IMR-90 (cell line): Measurements from ENCODE around the gene CDK17. TPM values are rescaled to one million over a fixed set of nuclear protein-coding genes. Genes with fewer than 3 reads are reported as not detected.

ENCODE experiments used
- ATAC-seq: fragments of 200-7000 bp; cut with Tn5 transposase; 2 replicates; pipeline ENCODE4 v1.9.1; 2020; ENCODE audit warnings: low read depth, mild to moderate bottlenecking, moderate library complexity
- BruUV-seq: library from RNA; stranded (reverse); fragments of 400-500 nt; replicated peaks from 2 replicates; lab custom pipeline; 2021; lab: Mats Ljungman, UMichigan
- CTCF ChIA-PET: fragments of 300-600 bp; formaldehyde crosslinking; extraction: SDS; loops from one replicate; lab custom pipeline; 2021; ENCODE audit warnings: antibody characterized with exemption; lab: Yijun Ruan, JAX
- POLR2A ChIA-PET: fragments of 300-600 bp; sonication (Branson Sonifier 250); formaldehyde crosslinking; loops from one replicate; lab custom pipeline; 2022; ENCODE audit warnings: antibody characterized with exemption; ENCODE audit not compliant: unreplicated experiment; lab: Charles Lee
- DNase-seq: peaks from one replicate; pipeline ENCODE4 v3.0.0; 2013
- H2AFZ ChIP-seq: replicated peaks from 2 replicates; pipeline ENCODE3; 2013; ENCODE audit warnings: low read length, mild to moderate bottlenecking; ENCODE audit not compliant: poor library complexity
- H2AK5ac ChIP-seq: 2 replicates; pipeline ENCODE4 v1.6.1; 2013; ENCODE audit warnings: low read depth, low read length, inconsistent platforms
- H2AK9ac ChIP-seq: replicated peaks from 2 replicates; pipeline ENCODE3; 2013; ENCODE audit warnings: mild to moderate bottlenecking, low read depth, low read length, moderate library complexity; ENCODE audit not compliant: poor library complexity
- H2BK120ac ChIP-seq: 2 replicates; pipeline ENCODE4 v1.6.1; 2013; ENCODE audit warnings: low read depth, low read length, inconsistent platforms
- H2BK15ac ChIP-seq: 3 replicates; pipeline ENCODE4 v1.6.1; 2013; ENCODE audit warnings: low read depth, low read length, inconsistent platforms
- H2BK20ac ChIP-seq: 2 replicates; pipeline ENCODE4 v1.6.1; 2013; ENCODE audit warnings: low read depth, mild to moderate bottlenecking, inconsistent platforms, low read length, moderate library complexity
- H2BK5ac ChIP-seq: 2 replicates; pipeline ENCODE4 v1.6.1; 2013; ENCODE audit warnings: mild to moderate bottlenecking, low read depth, low read length, inconsistent platforms; ENCODE audit not compliant: poor library complexity, severe bottlenecking
- H3K14ac ChIP-seq: replicated peaks from 2 replicates; pipeline ENCODE4 v1.6.1; 2013; ENCODE audit warnings: low read depth, low read length, inconsistent platforms
- H3K18ac ChIP-seq: 2 replicates; pipeline ENCODE4 v1.6.1; 2013; ENCODE audit warnings: low read depth, low read length, control low read depth
- H3K23ac ChIP-seq: 2 replicates; pipeline ENCODE4 v1.6.1; 2013; ENCODE audit warnings: low read depth, low read length, inconsistent platforms
- H3K27ac ChIP-seq: 2 replicates; pipeline ENCODE4 v1.5.1; 2013; ENCODE audit warnings: mild to moderate bottlenecking, control low read depth, low read length; ENCODE audit not compliant: insufficient read depth
- H3K27me3 ChIP-seq: 2 replicates; pipeline ENCODE4 v1.6.1; 2013; ENCODE audit warnings: low read length; ENCODE audit not compliant: control insufficient read depth, insufficient read depth
- H3K36me3 ChIP-seq: 2 replicates; pipeline ENCODE4 v1.6.1; 2013; ENCODE audit warnings: low read length, mixed read lengths; ENCODE audit not compliant: control insufficient read depth, insufficient read depth
- H3K4ac ChIP-seq: 2 replicates; pipeline ENCODE4 v1.6.1; 2013; ENCODE audit warnings: low read depth, low read length, inconsistent platforms
- H3K4me1 ChIP-seq: 2 replicates; pipeline ENCODE4 v1.6.1; 2013; ENCODE audit warnings: low read length, mixed read lengths; ENCODE audit not compliant: control insufficient read depth, insufficient read depth
- H3K4me2 ChIP-seq: 2 replicates; pipeline ENCODE4 v1.6.1; 2013; ENCODE audit warnings: low read depth, mild to moderate bottlenecking, control low read depth, low read length, moderate library complexity
- H3K4me3 ChIP-seq: 2 replicates; pipeline ENCODE4 v1.5.1; 2013; ENCODE audit warnings: low read depth, mild to moderate bottlenecking, control low read depth, low read length, moderate library complexity; ENCODE audit not compliant: insufficient read depth
- H3K56ac ChIP-seq: 2 replicates; pipeline ENCODE4 v1.6.1; 2013; ENCODE audit warnings: low read length, inconsistent platforms; ENCODE audit not compliant: insufficient read depth; ENCODE audit errors: extremely low read depth
- H3K79me1 ChIP-seq, 2 experiments: 2 replicates each; pipeline ENCODE4 v1.6.1; 2013; ENCODE audit warnings: low read length in 2 of 2, inconsistent platforms in 1 of 2, low read depth in 1 of 2
- H3K9ac ChIP-seq: 2 replicates; pipeline ENCODE4 v1.6.1; 2013; ENCODE audit warnings: low read depth, low read length, control low read depth
- H3K9me1 ChIP-seq: 2 replicates; pipeline ENCODE4 v1.6.1; 2013; ENCODE audit warnings: low read length, inconsistent platforms; ENCODE audit not compliant: insufficient read depth
- H3K9me3 ChIP-seq: 2 replicates; pipeline ENCODE4 v1.6.1; 2013; ENCODE audit warnings: low read length; ENCODE audit not compliant: control insufficient read depth, insufficient read depth
- H4K20me1 ChIP-seq: 2 replicates; pipeline ENCODE4 v1.6.1; 2013; ENCODE audit warnings: low read length, inconsistent platforms; ENCODE audit not compliant: insufficient read depth
- H4K5ac ChIP-seq: 2 replicates; pipeline ENCODE4 v1.6.1; 2013; ENCODE audit warnings: mild to moderate bottlenecking, low read depth, low read length, control low read depth
- H4K8ac ChIP-seq, 2 experiments: 2 replicates each; pipeline ENCODE4 v1.6.1; 2013; ENCODE audit warnings: low read depth in 2 of 2, low read length in 2 of 2, control low read depth in 1 of 2, inconsistent platforms in 1 of 2
- H4K91ac ChIP-seq: 2 replicates; pipeline ENCODE4 v1.6.1; 2013; ENCODE audit warnings: low read depth, low read length, inconsistent platforms; ENCODE audit not compliant: insufficient read depth
- BHLHE40 ChIP-seq: fragments of 150-350 bp; IDR thresholded peaks from 2 replicates; pipeline ENCODE4 v1.6.1; 2016; ENCODE audit warnings: mild to moderate bottlenecking, low read depth, low read length
- CEBPB ChIP-seq: IDR thresholded peaks from 2 replicates; pipeline ENCODE4 v1.6.1; 2012; ENCODE audit warnings: low read depth, low read length, improper control_type of control experiment
- CHD1 ChIP-seq: IDR thresholded peaks from 2 replicates; pipeline ENCODE4 v1.6.1; 2012; ENCODE audit warnings: low read depth, low read length, improper control_type of control experiment
- FOS ChIP-seq: fragments of 150-350 bp; IDR thresholded peaks from 2 replicates; pipeline ENCODE4 v1.6.1; 2016; ENCODE audit warnings: low read depth, low read length
- MAFK ChIP-seq: IDR thresholded peaks from 2 replicates; pipeline ENCODE4 v1.6.1; 2012; ENCODE audit warnings: low read depth, low read length, improper control_type of control experiment
- MAZ ChIP-seq: IDR thresholded peaks from 2 replicates; pipeline ENCODE4 v1.6.1; 2012; ENCODE audit warnings: low read depth, mild to moderate bottlenecking, low read length, improper control_type of control experiment, moderate library complexity, borderline replicate concordance
- MXI1 ChIP-seq: IDR thresholded peaks from 2 replicates; pipeline ENCODE4 v1.6.1; 2012; ENCODE audit warnings: low read depth, mild to moderate bottlenecking, low read length, moderate library complexity, borderline replicate concordance
- NFE2L2 ChIP-seq: fragments of 150-350 bp; IDR thresholded peaks from 2 replicates; pipeline ENCODE4 v1.6.1; 2016; ENCODE audit warnings: low read depth, mild to moderate bottlenecking, low read length
- POLR2A ChIP-seq: IDR thresholded peaks from 2 replicates; pipeline ENCODE4 v1.6.1; 2012; ENCODE audit warnings: mild to moderate bottlenecking, low read depth, low read length
- RAD21 ChIP-seq: IDR thresholded peaks from 2 replicates; pipeline ENCODE4 v1.6.1; 2012; ENCODE audit warnings: low read length, improper control_type of control experiment
- RCOR1 ChIP-seq: IDR thresholded peaks from 2 replicates; pipeline ENCODE4 v1.6.1; 2012; ENCODE audit warnings: mild to moderate bottlenecking, low read length, improper control_type of control experiment; ENCODE audit not compliant: insufficient replicate concordance
- RFX5 ChIP-seq: IDR thresholded peaks from 2 replicates; pipeline ENCODE4 v1.8.0; 2012; ENCODE audit warnings: low read depth, mild to moderate bottlenecking, low read length, moderate library complexity
- SMC3 ChIP-seq: fragments of 150-350 bp; IDR thresholded peaks from 2 replicates; pipeline ENCODE4 v1.6.1; 2016; ENCODE audit warnings: low read depth, mild to moderate bottlenecking, antibody characterized with exemption, low read length, moderate library complexity
- dilution Hi-C: fragments of 300-500 bp; cut with HindIII; formaldehyde crosslinking; loops from one replicate; pipeline ENCODE4 v1.14.3; 2018; ENCODE audit warnings: low sequenced_read_pairs; ENCODE audit not compliant: unreplicated experiment
- in situ Hi-C: fragments of 300-500 bp; cut with MboI; formaldehyde crosslinking; loops from 3 replicates; pipeline ENCODE4 v1.14.3; 2019; ENCODE audit warnings: low sequenced_read_pairs, inconsistent platforms, mixed read lengths
- intact Hi-C: fragments of 100-400 bp; cut with micrococcal nuclease; formaldehyde crosslinking; loops from 2 replicates; pipeline ENCODE4 v1.10.0; 2022
- polyA plus RNA-seq, 3 experiments: library from polyadenylated mRNA; depleted of rRNA; stranded (reverse); fragments of >200 nt; gene quantifications; 2 replicates each; pipeline ENCODE4 v1.2.3, GENCODE V29; 2012; ENCODE audit warnings: low replicate concordance in 1 of 3
- total RNA-seq: library from RNA; depleted of rRNA; stranded (reverse); fragments of >200 nt; gene quantifications from 2 replicates; pipeline ENCODE4 v1.2.3, GENCODE V29; 2012
- TF ChIP-seq, protein P1 (sequence below): fragments of 150-350 bp; IDR thresholded peaks from 2 replicates; pipeline ENCODE4 v1.6.1; 2016; ENCODE audit warnings: low read depth, mild to moderate bottlenecking, low read length, moderate library complexity, borderline replicate concordance
- TF ChIP-seq, protein P2 (sequence below): fragments of 150-350 bp; IDR thresholded peaks from 2 replicates; pipeline ENCODE4 v1.6.1; 2017; ENCODE audit warnings: mild to moderate bottlenecking, antibody characterized with exemption, low read length, low read depth
- TF ChIP-seq, protein P3 (sequence below): conservative IDR thresholded peaks from 2 replicates; pipeline ENCODE4 v1.5.1; 2012; ENCODE audit warnings: mild to moderate bottlenecking, low read depth, low read length, improper control_type of control experiment

The CDK17 gene
- total and polyA plus RNA-seq, 2 of the 4 experiments (the other 2 are of a cell fraction): 14.5 to 50.2 TPM

DNA sequence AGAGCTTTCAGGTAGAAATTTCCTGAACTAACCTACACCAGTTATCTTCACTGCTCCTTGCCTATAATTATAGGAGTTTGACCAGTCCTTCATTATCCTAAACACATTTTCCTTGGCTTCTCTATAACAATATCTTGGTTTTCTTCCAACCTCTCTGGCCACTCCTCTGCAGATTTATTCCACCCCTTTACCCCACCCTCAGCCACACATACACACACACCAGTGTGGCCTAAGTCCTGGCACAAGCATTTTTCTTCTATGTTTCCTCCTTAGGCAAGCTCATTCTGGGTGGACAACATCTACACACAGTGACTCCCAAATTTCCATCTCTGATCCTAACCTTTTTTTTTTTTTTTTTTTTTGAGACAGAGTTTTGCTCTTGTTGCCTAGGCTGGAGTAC lies 25.1 kb downstream of the CDK17 start:
- ATAC-seq (no peak; the same call in 1 of the 2 replicates), DNase-seq (no peak)
- Histone ChIP-seq H3K27ac (no peak overlapping the region), H3K9ac (no peak overlapping the region), H3K4me2 (no peak overlapping the region), H3K14ac (no peak overlapping the region), H4K5ac (no peak overlapping the region), H3K23ac (no peak overlapping the region), H3K18ac (no peak overlapping the region), H4K20me1 (peaks cover 73% of the 10 kb centered on the region), H4K91ac (no peak overlapping the region), H2BK120ac (no peak overlapping the region), H3K9me3 (no peaks in the 10 kb centered on the region), H2AK9ac (no peak overlapping the region), H2BK20ac (no peak overlapping the region), H3K4ac (no peak overlapping the region), H3K4me1 (no peaks in the 10 kb centered on the region), H2AK5ac (no peak overlapping the region), H3K36me3 (no peaks in the 10 kb centered on the region; the same call in 1 of the 2 replicates), H3K27me3 (no peaks in the 10 kb centered on the region), H4K8ac (no peak overlapping the region), H2BK5ac (no peak overlapping the region), H3K4me3 (no peak overlapping the region), H2AFZ (no peak overlapping the region), H3K9me1 (peaks cover 2% of the 10 kb centered on the region; the same call in 1 of the 2 replicates), H2BK15ac (no peak overlapping the region), H3K56ac (no peak overlapping the region), H3K79me1 (peaks cover 8 to 59% of the 10 kb centered on the region in 2 experiments)
- BruUV-seq: no TSS peak
- intact Hi-C loops: no loop called here
- ChIA-PET POLR2A (no interaction called here), CTCF (no interaction called here)
- dilution Hi-C loops: no loop called here
- TF ChIP-seq, protein P1, sequence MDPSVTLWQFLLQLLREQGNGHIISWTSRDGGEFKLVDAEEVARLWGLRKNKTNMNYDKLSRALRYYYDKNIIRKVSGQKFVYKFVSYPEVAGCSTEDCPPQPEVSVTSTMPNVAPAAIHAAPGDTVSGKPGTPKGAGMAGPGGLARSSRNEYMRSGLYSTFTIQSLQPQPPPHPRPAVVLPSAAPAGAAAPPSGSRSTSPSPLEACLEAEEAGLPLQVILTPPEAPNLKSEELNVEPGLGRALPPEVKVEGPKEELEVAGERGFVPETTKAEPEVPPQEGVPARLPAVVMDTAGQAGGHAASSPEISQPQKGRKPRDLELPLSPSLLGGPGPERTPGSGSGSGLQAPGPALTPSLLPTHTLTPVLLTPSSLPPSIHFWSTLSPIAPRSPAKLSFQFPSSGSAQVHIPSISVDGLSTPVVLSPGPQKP: no peak
- TF ChIP-seq MXI1 (no peak), BHLHE40 (no peak), NFE2L2 (no peak), CHD1 (no peak), MAZ (no peak), MAFK (no peak), POLR2A (no peak), RAD21 (no peak), RCOR1 (no peak), RFX5 (no peak), SMC3 (no peak), CEBPB (no peak), FOS (no peak)
- TF ChIP-seq, protein P2, sequence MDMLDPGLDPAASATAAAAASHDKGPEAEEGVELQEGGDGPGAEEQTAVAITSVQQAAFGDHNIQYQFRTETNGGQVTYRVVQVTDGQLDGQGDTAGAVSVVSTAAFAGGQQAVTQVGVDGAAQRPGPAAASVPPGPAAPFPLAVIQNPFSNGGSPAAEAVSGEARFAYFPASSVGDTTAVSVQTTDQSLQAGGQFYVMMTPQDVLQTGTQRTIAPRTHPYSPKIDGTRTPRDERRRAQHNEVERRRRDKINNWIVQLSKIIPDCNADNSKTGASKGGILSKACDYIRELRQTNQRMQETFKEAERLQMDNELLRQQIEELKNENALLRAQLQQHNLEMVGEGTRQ: no peak
- TF ChIP-seq, protein P3, sequence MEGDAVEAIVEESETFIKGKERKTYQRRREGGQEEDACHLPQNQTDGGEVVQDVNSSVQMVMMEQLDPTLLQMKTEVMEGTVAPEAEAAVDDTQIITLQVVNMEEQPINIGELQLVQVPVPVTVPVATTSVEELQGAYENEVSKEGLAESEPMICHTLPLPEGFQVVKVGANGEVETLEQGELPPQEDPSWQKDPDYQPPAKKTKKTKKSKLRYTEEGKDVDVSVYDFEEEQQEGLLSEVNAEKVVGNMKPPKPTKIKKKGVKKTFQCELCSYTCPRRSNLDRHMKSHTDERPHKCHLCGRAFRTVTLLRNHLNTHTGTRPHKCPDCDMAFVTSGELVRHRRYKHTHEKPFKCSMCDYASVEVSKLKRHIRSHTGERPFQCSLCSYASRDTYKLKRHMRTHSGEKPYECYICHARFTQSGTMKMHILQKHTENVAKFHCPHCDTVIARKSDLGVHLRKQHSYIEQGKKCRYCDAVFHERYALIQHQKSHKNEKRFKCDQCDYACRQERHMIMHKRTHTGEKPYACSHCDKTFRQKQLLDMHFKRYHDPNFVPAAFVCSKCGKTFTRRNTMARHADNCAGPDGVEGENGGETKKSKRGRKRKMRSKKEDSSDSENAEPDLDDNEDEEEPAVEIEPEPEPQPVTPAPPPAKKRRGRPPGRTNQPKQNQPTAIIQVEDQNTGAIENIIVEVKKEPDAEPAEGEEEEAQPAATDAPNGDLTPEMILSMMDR: no peak
- in situ Hi-C loops: no loop called here
